Measurements from ENCODE around the gene PRDM1. TPM values are rescaled to one million over a fixed set of nuclear protein-coding genes. Genes with fewer than 3 reads are reported as not detected.

The PRDM1 gene
- total RNA-seq, 2 experiments from 2014 or later = 14.4 to 14.7 TPM

DNA sequence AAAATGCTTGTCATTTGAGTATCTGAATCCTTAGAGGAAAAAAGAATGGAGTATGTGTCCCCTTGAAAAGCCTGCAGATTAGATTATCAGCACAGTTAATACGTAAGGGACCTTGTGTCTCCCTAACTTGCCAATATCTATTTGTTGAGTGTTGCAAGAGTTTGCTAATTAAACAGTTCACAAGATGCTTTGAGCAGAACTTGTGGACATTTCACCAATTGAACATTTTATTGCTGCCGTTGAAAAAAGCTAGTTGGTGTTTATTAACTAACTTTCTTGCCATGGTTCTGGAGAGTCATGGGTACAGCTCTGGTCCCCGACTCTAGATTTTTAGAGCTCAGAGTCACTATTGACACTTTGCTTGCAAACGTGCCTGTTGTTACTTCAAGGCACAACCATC lies 30.6 kb upstream of the PRDM1 start:
- no peaks in the 10 kb centered on the region for H3K36me3 Mint-ChIP-seq (ENCODE audit: low read depth)
- H3K9me3 Mint-ChIP-seq (ENCODE audit: insufficient read depth) = no peaks in the 10 kb centered on the region
- ATAC-seq (no peak), DNase-seq (no peak)
- H3K4me1 Mint-ChIP-seq (ENCODE audit: low read depth) = peaks cover 29% of the 10 kb centered on the region
- no peak overlapping the region for H3K27ac Mint-ChIP-seq
- no peak overlapping the region for H3K4me3 Mint-ChIP-seq
- ChIA-PET POLR2A (interaction anchor here (1.4 kb wide), 1 partner anchor 63 kb away, joined by 4 read pairs; no protein-coding TSS in a partner anchor), CTCF (interaction anchor here (0.6 to 2.0 kb wide), 5 partner anchors 15 to 168 kb away, joined by 3 to 7 read pairs (median 5); no protein-coding TSS in a partner anchor)
- peaks cover 5% of the 10 kb centered on the region for H3K27me3 Mint-ChIP-seq (ENCODE audit: low read depth)

DNA sequence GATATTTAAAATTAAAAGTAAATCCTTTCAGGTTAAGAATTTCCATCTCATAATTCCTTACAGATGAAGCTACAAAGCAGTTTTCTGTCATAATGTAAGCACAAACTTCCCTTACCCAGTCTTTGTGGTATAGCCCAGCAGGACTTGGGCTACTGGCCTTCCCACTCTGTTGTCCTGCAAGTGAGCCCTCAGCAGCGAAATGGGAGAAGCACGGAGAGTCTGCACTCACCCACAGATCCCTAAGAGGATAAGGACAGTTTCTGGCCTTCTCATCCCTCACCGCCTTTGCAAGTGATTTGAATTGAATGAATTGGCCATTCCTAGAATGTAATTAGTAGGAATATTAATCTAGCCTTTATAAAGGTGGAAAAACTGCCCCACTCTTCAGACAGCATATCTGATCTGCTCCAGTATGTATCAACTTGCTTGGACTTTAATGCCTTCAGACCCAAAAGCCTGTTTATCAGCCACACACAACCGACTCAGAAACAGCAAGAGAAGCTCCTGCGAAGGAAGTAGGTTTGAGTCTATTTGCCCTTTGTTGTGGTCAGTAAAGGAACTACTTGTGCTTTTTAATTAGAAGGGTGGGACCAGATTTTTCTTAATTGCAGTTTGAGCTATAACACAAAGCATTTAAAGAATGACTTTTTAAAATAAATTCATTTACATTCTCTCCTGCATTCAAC lies 29.9 kb upstream of the PRDM1 start:
- DNase-seq = peak; percentile 31
- Mint-ChIP-seq H3K4me3 (no peak overlapping the region), H3K27ac (no peak overlapping the region), H3K4me1 (ENCODE audit: low read depth) (peaks cover 24% of the 10 kb centered on the region), H3K36me3 (ENCODE audit: low read depth) (no peaks in the 10 kb centered on the region), H3K27me3 (ENCODE audit: low read depth) (peaks cover 5% of the 10 kb centered on the region), H3K9me3 (ENCODE audit: insufficient read depth) (no peaks in the 10 kb centered on the region)
- CTCF ChIA-PET = interaction anchor here (0.6 to 2.0 kb wide), 8 partner anchors 9 to 167 kb away, joined by 3 to 7 read pairs (median 4); no protein-coding TSS in a partner anchor
- peak; percentile 77 for ATAC-seq
- POLR2A ChIA-PET = interaction anchor here (1.4 kb wide), 1 partner anchor 64 kb away, joined by 4 read pairs; no protein-coding TSS in a partner anchor

DNA sequence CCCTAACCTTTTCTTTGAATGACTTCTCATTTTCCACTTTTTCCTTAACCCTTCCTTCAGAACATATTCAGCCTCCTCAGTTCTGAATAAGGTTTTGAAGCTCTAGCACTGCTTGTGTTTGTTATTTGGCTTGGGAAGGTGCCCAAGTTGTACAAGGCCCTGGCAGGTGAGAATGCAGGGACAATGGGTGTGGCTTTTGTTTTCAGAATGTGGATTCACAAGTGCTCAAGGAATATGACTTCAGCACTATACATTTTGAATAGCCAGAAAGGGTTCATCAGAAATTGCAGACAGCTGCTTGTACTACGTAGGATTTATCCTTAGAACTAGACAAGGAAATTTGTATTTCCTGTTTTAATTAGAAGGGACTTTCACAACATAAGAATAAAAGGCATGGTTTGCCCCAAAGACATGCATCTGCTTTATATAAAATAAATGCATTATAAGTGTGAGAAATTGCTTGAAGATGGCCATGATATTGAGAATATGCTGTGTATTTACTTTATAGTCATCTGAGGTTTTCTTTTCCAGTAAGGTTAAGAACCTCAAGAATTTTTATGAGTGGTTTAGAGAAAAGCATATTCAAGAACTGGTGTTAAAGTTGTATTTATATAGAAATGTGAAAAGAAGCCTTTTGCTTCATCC lies 29.3 kb upstream of the PRDM1 start:
- H3K27ac Mint-ChIP-seq = peak overlapping the region; percentile 39
- H3K27me3 Mint-ChIP-seq (ENCODE audit: low read depth) = peaks cover 5% of the 10 kb centered on the region
- peaks cover 21% of the 10 kb centered on the region for H3K4me1 Mint-ChIP-seq (ENCODE audit: low read depth)
- no peaks in the 10 kb centered on the region for H3K9me3 Mint-ChIP-seq (ENCODE audit: insufficient read depth)
- H3K4me3 Mint-ChIP-seq = peak overlapping the region; percentile 12
- no peaks in the 10 kb centered on the region for H3K36me3 Mint-ChIP-seq (ENCODE audit: low read depth)
- DNase-seq (no peak), ATAC-seq (peak; percentile 30)
- CTCF ChIA-PET = interaction anchor here (0.9 to 2.0 kb wide), 7 partner anchors 10 to 166 kb away, joined by 3 to 7 read pairs (median 5); no protein-coding TSS in a partner anchor
- POLR2A ChIA-PET = no interaction called here

DNA sequence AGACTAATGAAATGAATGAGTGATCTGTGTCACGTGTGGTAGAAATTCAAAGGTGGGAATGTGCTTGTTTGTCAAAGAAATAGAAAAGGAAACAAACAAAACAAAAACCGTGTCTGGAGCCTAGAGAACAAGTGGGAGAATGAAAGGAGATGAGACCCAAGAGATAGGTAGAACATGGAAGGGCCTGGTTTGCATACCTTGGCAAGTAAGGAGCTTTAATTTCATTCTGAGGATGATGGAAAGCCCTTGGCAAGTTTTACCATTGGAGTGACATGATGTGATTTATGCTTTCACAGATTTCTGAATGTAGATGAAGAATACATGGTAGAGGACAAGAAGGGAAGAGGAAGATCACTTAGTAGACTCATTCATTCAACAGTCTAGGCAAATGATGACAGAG lies 26.8 kb upstream of the PRDM1 start:
- DNase-seq (no peak), ATAC-seq (no peak)
- H3K36me3 Mint-ChIP-seq (ENCODE audit: low read depth) = no peaks in the 10 kb centered on the region
- no peaks in the 10 kb centered on the region for H3K9me3 Mint-ChIP-seq (ENCODE audit: insufficient read depth)
- ChIA-PET CTCF (no interaction called here), POLR2A (no interaction called here)
- no peak overlapping the region for H3K27ac Mint-ChIP-seq
- no peaks in the 10 kb centered on the region for H3K27me3 Mint-ChIP-seq (ENCODE audit: low read depth)
- H3K4me3 Mint-ChIP-seq = no peak overlapping the region
- H3K4me1 Mint-ChIP-seq (ENCODE audit: low read depth) = peaks cover 21% of the 10 kb centered on the region

DNA sequence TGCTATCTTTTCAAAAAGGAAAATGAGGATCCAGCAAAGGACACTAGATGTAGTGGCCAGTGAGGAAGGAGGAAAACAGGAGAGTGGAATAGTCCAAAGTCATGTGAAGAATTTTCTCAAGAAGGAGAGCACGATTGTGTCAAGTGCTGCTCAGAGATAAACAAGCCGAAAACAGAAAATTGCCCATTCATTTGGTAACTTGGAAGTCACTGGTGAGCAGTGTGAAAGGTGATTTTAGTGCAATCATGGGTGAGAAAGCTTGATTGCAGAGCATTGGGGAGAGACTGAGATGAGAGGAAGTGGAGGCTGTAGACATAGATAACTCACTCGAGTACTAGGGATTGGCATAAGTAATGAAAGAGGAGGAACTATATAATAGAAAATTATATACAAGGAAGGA lies 26.0 kb upstream of the PRDM1 start:
- ATAC-seq (no peak), DNase-seq (no peak)
- Mint-ChIP-seq H3K4me3 (no peak overlapping the region), H3K27me3 (ENCODE audit: low read depth) (peaks cover 3% of the 10 kb centered on the region), H3K9me3 (ENCODE audit: insufficient read depth) (no peaks in the 10 kb centered on the region), H3K27ac (no peak overlapping the region), H3K4me1 (ENCODE audit: low read depth) (peaks cover 23% of the 10 kb centered on the region), H3K36me3 (ENCODE audit: low read depth) (no peaks in the 10 kb centered on the region)
- POLR2A ChIA-PET = no interaction called here
- CTCF ChIA-PET = no interaction called here

DNA sequence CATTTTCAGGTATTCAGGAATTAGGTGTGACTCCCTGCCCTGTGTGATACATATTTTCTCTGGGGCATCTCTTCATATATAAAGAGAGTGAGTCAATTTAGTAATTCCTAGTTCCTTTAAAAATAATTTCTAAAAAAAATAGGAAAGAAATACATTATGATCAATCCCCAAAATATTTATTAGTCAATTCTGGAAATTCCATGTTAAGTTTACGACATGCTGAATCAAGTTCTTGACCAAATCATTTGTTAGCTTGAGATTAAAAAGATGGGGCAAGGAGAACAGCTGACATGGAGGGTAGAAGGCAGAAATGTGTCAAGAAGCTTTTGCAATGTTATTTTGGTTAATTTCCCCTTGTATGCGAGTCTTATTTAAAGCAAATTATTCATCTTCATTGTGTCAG lies 22.7 kb upstream of the PRDM1 start:
- peaks cover 12% of the 10 kb centered on the region for H3K27me3 Mint-ChIP-seq (ENCODE audit: low read depth)
- no peak overlapping the region for H3K4me3 Mint-ChIP-seq
- no peak overlapping the region for H3K27ac Mint-ChIP-seq
- CTCF ChIA-PET = interaction anchor here (0.6 to 1.1 kb wide), 2 partner anchors 23 to 161 kb away, joined by 3 read pairs; partner anchors contain the start of gene PRDM1
- POLR2A ChIA-PET = no interaction called here
- H3K9me3 Mint-ChIP-seq (ENCODE audit: insufficient read depth) = no peaks in the 10 kb centered on the region
- DNase-seq (no peak), ATAC-seq (no peak)
- peaks cover 2% of the 10 kb centered on the region for H3K4me1 Mint-ChIP-seq (ENCODE audit: low read depth)
- H3K36me3 Mint-ChIP-seq (ENCODE audit: low read depth) = no peaks in the 10 kb centered on the region

DNA sequence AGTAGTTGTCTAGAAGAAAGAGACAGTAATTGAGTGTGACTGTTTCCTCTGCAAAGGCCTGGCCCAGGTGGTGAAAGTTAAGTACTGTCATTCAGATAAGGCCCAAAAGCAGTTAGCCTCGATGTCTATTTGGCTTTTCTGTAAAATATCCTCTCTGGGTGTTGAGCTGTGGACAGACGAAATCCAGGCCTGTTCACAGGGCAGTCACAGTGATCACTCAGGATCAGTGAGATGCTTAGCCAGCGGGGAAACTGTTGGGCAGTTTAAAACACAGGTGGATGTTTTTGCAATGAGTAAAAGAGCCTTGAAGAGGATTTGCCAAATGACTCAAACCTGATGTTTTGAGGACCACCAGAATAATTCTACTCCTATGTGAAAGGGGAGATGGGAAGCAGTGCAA lies 22.0 kb upstream of the PRDM1 start:
- peaks cover 2% of the 10 kb centered on the region for H3K4me1 Mint-ChIP-seq (ENCODE audit: low read depth)
- no peak for ATAC-seq
- ChIA-PET CTCF (interaction anchor here (0.6 to 1.1 kb wide), 2 partner anchors 22 to 160 kb away, joined by 3 read pairs; partner anchors contain the start of gene PRDM1), POLR2A (no interaction called here)
- DNase-seq = no peak
- peaks cover 16% of the 10 kb centered on the region for H3K27me3 Mint-ChIP-seq (ENCODE audit: low read depth)
- no peaks in the 10 kb centered on the region for H3K9me3 Mint-ChIP-seq (ENCODE audit: insufficient read depth)
- H3K36me3 Mint-ChIP-seq (ENCODE audit: low read depth) = no peaks in the 10 kb centered on the region
- no peak overlapping the region for H3K4me3 Mint-ChIP-seq
- no peak overlapping the region for H3K27ac Mint-ChIP-seq

DNA sequence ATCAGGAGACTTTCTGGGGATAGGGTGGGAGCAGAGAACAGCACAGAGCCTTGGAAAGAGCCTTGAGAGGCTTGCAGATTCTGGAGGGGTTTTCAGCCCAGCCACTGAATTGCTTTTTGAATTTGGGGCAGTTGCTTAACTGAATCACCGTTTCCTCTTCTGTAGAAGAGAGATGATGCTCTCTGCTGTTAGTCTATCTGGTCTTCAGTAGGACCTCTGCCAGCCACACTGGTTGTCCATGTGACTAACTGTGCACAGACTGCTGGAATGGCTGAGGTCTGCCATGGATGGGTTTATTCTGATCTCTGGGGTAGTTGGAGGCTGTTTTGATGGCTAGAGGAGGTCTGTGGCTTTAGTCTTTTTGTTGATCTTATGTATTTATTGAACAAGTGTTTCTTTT lies 21.4 kb upstream of the PRDM1 start:
- Mint-ChIP-seq H3K4me1 (ENCODE audit: low read depth) (peaks cover 2% of the 10 kb centered on the region), H3K9me3 (ENCODE audit: insufficient read depth) (no peaks in the 10 kb centered on the region), H3K27ac (no peak overlapping the region), H3K27me3 (ENCODE audit: low read depth) (peaks cover 22% of the 10 kb centered on the region), H3K36me3 (ENCODE audit: low read depth) (no peaks in the 10 kb centered on the region), H3K4me3 (no peak overlapping the region)
- ATAC-seq (no peak), DNase-seq (no peak)
- ChIA-PET CTCF (no interaction called here), POLR2A (no interaction called here)

DNA sequence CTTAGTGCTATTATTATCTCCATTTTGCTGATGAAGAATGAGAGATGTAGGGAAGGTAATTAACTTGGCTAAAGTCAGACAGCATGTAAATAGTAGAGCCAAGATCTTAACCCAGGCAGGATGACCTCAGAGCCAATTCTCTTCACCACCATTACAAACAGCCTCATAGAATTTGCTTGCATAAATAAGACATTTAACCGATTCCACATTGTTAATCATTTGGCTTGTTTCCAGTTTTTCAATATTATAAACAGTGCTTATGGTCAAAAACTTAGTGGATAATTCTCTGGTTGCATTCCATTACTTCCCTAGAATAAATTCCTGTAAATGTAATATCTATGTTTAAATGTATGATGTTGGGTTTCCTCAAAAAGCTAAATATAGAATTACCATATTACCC lies 19.1 kb upstream of the PRDM1 start:
- H3K4me3 Mint-ChIP-seq = no peak overlapping the region
- peaks cover 26% of the 10 kb centered on the region for H3K27me3 Mint-ChIP-seq (ENCODE audit: low read depth)
- CTCF ChIA-PET = no interaction called here
- no peaks in the 10 kb centered on the region for H3K36me3 Mint-ChIP-seq (ENCODE audit: low read depth)
- no peak for DNase-seq
- no peak for ATAC-seq
- H3K27ac Mint-ChIP-seq = no peak overlapping the region
- no peaks in the 10 kb centered on the region for H3K9me3 Mint-ChIP-seq (ENCODE audit: insufficient read depth)
- POLR2A ChIA-PET = no interaction called here
- peaks cover 2% of the 10 kb centered on the region for H3K4me1 Mint-ChIP-seq (ENCODE audit: low read depth)

DNA sequence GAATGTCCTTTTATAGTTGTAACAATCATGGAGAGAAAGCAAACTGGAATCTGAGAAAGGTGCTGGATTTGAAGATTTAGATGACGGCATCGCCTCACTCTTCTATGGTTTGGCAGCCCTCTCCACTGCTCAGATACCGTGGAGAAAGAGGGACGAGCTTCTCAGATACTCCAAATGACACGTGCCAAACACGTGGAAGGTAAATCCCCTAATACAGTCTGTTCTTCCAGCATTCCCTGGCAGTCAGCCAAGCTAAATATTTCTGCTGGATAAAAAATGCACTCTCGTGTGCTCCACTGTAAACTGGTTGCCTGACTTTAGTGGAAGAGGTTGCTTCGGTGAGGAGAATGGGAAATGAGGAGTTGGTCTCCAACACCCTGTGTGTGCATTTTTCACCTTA lies 16.7 kb upstream of the PRDM1 start:
- peaks cover 26% of the 10 kb centered on the region for H3K27me3 Mint-ChIP-seq (ENCODE audit: low read depth)
- POLR2A ChIA-PET = no interaction called here
- H3K27ac Mint-ChIP-seq = no peak overlapping the region

DNA sequence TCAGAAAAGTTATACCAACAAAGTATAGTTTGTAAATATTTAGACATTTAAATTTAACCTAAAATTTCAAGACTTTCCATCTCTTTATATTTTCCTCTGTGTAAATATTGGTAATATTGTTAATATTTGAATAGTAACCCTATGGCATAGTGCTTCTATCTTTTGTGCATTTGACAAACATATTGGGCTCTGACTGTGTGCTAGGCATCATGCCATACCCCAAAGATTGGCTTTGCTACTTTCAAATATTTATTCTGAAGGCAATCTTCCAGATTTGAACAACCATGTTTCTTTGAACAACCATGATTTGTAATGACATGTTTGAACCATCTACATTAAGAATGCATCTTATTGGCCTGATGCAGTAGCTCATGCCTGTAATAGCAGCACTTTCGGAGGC lies 15.5 kb upstream of the PRDM1 start:
- DNase-seq = no peak
- POLR2A ChIA-PET = no interaction called here

More for the DNA sequence above, 16.7 kb upstream of the PRDM1 start:
- CTCF ChIA-PET = interaction anchor here (0.8 to 1.6 kb wide), 2 partner anchors 13 to 15 kb away, joined by 4 read pairs; no protein-coding TSS in a partner anchor
- Mint-ChIP-seq H3K4me3 (no peak overlapping the region), H3K4me1 (ENCODE audit: low read depth) (peaks cover 2% of the 10 kb centered on the region), H3K9me3 (ENCODE audit: insufficient read depth) (no peaks in the 10 kb centered on the region), H3K36me3 (ENCODE audit: low read depth) (no peaks in the 10 kb centered on the region)
- ATAC-seq (no peak), DNase-seq (no peak)

DNA sequence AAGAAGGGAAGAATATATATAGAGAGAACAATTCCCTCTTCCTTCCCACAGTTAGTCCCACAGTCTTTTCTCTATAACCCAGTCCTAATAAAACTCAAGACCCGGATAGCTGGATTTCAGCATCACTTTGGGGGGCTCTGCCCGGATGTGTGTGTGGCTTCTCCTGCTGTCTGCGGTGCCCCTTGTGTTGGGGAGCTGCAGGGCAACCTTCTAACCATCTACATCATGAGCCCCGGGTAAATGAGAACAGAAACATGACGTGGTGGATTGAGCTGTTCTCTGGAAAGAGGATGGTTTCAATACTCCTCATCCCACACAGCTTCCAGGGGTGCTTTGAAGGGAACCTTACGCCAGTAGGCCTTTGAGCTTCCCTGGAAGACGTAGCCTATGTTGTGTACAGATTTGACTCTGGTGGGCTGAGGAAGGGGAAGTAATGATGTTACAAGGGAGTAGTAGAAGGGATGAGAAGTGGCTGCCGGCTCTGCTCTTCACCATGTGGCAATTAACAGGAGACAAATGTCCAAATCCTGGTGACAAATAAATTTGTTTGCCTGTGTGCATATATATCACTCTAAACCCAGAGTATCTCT lies 13.5 kb upstream of the PRDM1 start:
- Mint-ChIP-seq H3K27me3 (ENCODE audit: low read depth) (peaks cover 24% of the 10 kb centered on the region), H3K27ac (no peak overlapping the region), H3K9me3 (ENCODE audit: insufficient read depth) (no peaks in the 10 kb centered on the region), H3K4me3 (no peak overlapping the region), H3K4me1 (ENCODE audit: low read depth) (no peaks in the 10 kb centered on the region), H3K36me3 (ENCODE audit: low read depth) (no peaks in the 10 kb centered on the region)
- ATAC-seq (no peak), DNase-seq (no peak)
- ChIA-PET POLR2A (interaction anchor here (0.8 kb wide), 1 partner anchor 11 kb away, joined by 3 read pairs; no protein-coding TSS in a partner anchor), CTCF (interaction anchor here (0.7 kb wide), 1 partner anchor 14 kb away, joined by 3 read pairs; the partner anchor contains the start of gene PRDM1)

More for the DNA sequence above, 15.5 kb upstream of the PRDM1 start:
- Mint-ChIP-seq H3K9me3 (ENCODE audit: insufficient read depth) (no peaks in the 10 kb centered on the region), H3K4me3 (no peak overlapping the region), H3K36me3 (ENCODE audit: low read depth) (no peaks in the 10 kb centered on the region), H3K4me1 (ENCODE audit: low read depth) (no peaks in the 10 kb centered on the region), H3K27ac (no peak overlapping the region), H3K27me3 (ENCODE audit: low read depth) (peaks cover 24% of the 10 kb centered on the region)
- no peak for ATAC-seq
- CTCF ChIA-PET = interaction anchor here (0.5 kb wide), 1 partner anchor 36 kb away, joined by 3 read pairs; no protein-coding TSS in a partner anchor

Measured in activated CD8-positive, alpha-beta T cell treated with anti-CD3 and anti-CD28 coated beads, Interleukin-2, amount 10 ng/mL, durations not matched to agents 7 days and 5 days (primary cell).